Small intestine (tissue), 7 donors: ENCODE data around the gene LTBP1. TPM values are rescaled to one million over a fixed set of nuclear protein-coding genes. Genes with fewer than 3 reads are reported as not detected.

Experiments used
- DNase-seq, 2 donors: peaks; one replicate each; pipeline versions ENCODE4 v3.0.0 to v3.0.0-alpha.2; 2013
- FAIRE-seq: peaks from 2 replicates; lab custom pipeline; 2012; peaks lifted over from hg19 to GRCh38; lab: Jason Lieb, UNC
- H3K27ac ChIP-seq, 3 donors: one replicate each; pipeline ENCODE4 v1.5.1; 2013; ENCODE audit warnings: low read length in 2 of 3, mild to moderate bottlenecking in 2 of 3, control low read depth in 1 of 3, inconsistent platforms in 1 of 3, low read depth in 1 of 3, moderate library complexity in 1 of 3
- H3K27me3 ChIP-seq, 3 donors: one replicate each; pipeline ENCODE4 v1.6.1; 2013; ENCODE audit warnings: low read length in 3 of 3, inconsistent platforms in 1 of 3; ENCODE audit not compliant: control insufficient read depth in 3 of 3, insufficient read depth in 3 of 3
- H3K36me3 ChIP-seq, 3 donors: one replicate each; pipeline ENCODE4 v1.6.1; 2013; ENCODE audit warnings: low read length in 3 of 3, inconsistent platforms in 1 of 3, low read depth in 1 of 3, mild to moderate bottlenecking in 1 of 3, moderate library complexity in 1 of 3; ENCODE audit not compliant: control insufficient read depth in 3 of 3, insufficient read depth in 2 of 3
- H3K4me1 ChIP-seq, 3 donors: one replicate each; pipeline ENCODE4 v1.6.1; 2013; ENCODE audit warnings: low read length in 2 of 3, inconsistent platforms in 1 of 3, low read depth in 1 of 3, mild to moderate bottlenecking in 1 of 3, moderate library complexity in 1 of 3; ENCODE audit not compliant: control insufficient read depth in 3 of 3, insufficient read depth in 2 of 3
- H3K4me3 ChIP-seq, 3 donors: one replicate each; pipeline ENCODE4 v1.5.1; 2013; ENCODE audit warnings: low read length in 3 of 3, control low read depth in 1 of 3, inconsistent platforms in 1 of 3, low read depth in 1 of 3, mild to moderate bottlenecking in 1 of 3, moderate library complexity in 1 of 3
- H3K9me3 ChIP-seq, 2 donors: one replicate each; pipeline ENCODE4 v1.6.1; 2013; ENCODE audit warnings: low read depth in 1 of 2, low read length in 1 of 2; ENCODE audit not compliant: control insufficient read depth in 2 of 2, insufficient read depth in 1 of 2
- WGBS, 3 donors: extraction: QIAGEN DNeasy Blood & Tissue Kit; methylation state at CpG; one replicate each; pipeline ENCODE4 v1.1.7; 2013; 5-methylcytosine and 5-hydroxymethylcytosine counted together
- polyA plus RNA-seq, 4 donors: library from polyadenylated mRNA; stranded (reverse) in 3 of 4; unstranded in 1 of 4; fragments of 200-250 nt in 3 of 4; fragments of 120-200 nt in 1 of 4; gene quantifications; one replicate each; pipeline versions ENCODE4 v1.2.1 to v1.2.3, GENCODE V29; 2013
- donor health status: healthy with polysubstance abuse.
- donor health status: control.
- donor health status: control.
- donor health status: Bipolar disorder and iron deficiency.
- donor health status: healthy.

The LTBP1 gene
- polyA plus RNA-seq, 4 donors, result 0.67 to 12.1 (median 6.1) TPM

DNA sequence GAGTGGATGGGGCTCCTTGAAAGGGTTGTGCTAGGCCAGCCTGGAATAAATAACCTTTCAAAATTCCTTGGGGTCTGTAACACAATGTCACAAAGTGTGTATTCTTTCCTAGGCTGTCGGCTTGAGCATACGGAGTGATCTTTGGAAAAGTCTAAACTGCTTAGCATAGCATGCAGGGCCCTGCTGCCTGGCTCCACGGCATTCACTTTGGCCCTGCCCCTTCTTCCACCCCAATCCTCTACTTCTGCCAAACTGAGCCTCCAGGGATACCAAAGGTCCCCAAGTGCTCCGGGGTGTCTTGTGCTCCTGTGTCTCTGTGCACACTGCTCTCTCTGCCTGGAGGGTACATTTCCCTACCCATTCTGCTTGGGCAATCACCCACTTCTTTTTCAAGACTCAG lies 196.1 kb downstream of the LTBP1 start:
- FAIRE-seq, result no peak
- Histone ChIP-seq H3K4me1 (no peaks in the 10 kb centered on the region), H3K27ac (no peak overlapping the region), H3K4me3 (no peak overlapping the region), H3K36me3 (no peaks in the 10 kb centered on the region), H3K27me3 (no peaks in the 10 kb centered on the region), H3K9me3 (no peaks in the 10 kb centered on the region)
- 68 to 92% (median 79%) methylated on average over 4 of the region's 4 CpGs for WGBS, 3 donors
- no peak for DNase-seq

DNA sequence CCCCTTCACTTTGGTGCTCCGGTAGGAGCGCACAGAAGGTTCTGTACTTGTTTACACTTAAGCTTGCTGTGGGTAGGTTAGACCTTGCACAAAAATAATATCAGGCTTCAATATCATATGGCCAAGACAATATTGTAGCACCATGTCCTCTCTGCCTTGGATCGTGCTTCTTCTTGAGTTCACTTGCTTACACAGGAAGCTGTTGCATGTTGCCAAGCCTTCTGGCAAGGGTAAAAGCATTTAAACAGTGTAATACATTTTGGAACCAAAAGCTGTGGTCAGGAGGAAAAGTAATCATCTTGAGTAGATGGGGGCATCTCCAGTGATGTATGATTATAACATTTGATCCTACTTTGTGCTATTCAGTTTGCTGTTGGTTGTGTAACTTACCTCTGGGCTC lies 197.5 kb downstream of the LTBP1 start:
- Histone ChIP-seq H3K27ac (no peak overlapping the region), H3K27me3 (no peaks in the 10 kb centered on the region), H3K36me3 (no peaks in the 10 kb centered on the region), H3K4me3 (no peak overlapping the region), H3K9me3 (no peaks in the 10 kb centered on the region), H3K4me1 (no peaks in the 10 kb centered on the region)
- DNase-seq (no peak), FAIRE-seq (no peak)
- 79 to 91% (median 89%) methylated on average over 3 of the region's 3 CpGs for WGBS, 3 donors

DNA sequence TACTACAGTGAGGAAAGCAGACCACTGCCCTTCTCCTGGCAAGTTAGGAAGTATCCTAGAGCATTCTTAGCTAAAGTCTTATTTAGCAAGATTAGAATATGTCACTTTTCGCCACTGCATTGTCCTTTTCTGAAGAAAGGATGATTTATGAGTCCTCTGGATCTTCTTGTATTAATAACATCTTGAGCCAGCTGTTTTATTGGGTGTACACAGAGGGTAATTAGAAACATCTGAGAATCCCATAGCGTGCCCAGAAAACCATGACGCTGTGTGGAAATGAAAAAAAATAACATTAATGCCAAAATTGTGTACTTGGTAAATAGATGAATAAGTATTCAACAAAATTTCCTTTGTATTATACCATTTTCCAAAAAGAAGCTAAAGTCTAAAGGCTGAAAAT lies 198.7 kb downstream of the LTBP1 start:
- no peaks in the 10 kb centered on the region for H3K4me1 ChIP-seq
- H3K4me3 ChIP-seq, result no peak overlapping the region
- WGBS, 3 donors, result 71 to 85% (median 72%) methylated on average over 3 of the region's 3 CpGs

DNA sequence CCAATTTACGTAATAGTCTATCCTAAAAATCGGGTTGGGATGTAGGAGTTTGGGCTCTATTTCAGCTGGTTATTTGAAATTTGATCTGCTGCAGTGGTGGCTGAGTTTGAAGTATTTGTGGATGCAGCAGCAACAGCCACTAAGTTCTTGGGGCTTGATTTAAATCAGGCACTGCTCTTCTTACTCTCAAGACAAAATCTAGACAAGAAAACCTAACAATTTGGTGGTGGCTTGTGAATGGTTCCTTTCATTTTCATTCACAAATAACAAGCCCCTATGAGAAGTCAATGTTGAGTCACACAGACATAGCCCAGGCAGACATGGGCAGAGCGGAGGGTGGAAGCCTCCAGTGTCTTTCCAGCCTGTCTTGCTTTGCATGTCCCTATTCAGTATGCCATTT lies 199.3 kb downstream of the LTBP1 start:
- H3K36me3 ChIP-seq, result no peaks in the 10 kb centered on the region
- no peaks in the 10 kb centered on the region for H3K9me3 ChIP-seq
- no peak overlapping the region for H3K4me3 ChIP-seq
- no peaks in the 10 kb centered on the region for H3K27me3 ChIP-seq
- FAIRE-seq, result no peak
- DNase-seq, result no peak
- H3K27ac ChIP-seq, result peak overlapping the region in 1 of 3 donors; percentile 63
- H3K4me1 ChIP-seq, result no peaks in the 10 kb centered on the region
- WGBS, 3 donors, result 67 to 90% (median 89%) methylated on average over 3 of the region's 3 CpGs

More for the DNA sequence above, 198.7 kb downstream of the LTBP1 start:
- H3K36me3 ChIP-seq, result no peaks in the 10 kb centered on the region
- DNase-seq, result no peak
- H3K27me3 ChIP-seq, result no peaks in the 10 kb centered on the region
- H3K9me3 ChIP-seq, result no peaks in the 10 kb centered on the region
- H3K27ac ChIP-seq, result no peak overlapping the region
- FAIRE-seq, result no peak

DNA sequence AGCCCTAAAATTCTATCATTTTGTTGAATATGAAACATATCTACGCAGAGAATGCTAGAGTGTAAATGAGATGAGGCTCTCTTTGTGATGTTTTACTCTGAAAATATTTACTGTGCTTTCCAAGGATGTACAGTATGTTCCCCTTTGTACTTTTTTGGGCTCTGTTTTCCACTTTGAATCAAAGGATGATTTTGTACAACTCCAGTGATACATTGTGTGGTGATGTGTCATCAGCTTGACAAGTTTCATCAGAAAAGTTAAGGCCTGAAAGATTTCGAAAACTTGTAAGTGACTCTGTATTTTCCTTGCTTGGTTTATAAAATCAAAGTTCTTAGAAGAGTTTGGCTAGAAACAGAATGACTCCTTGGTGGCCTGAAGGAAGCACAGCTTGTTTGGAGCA lies 206.3 kb downstream of the LTBP1 start:
- DNase-seq, result no peak
- WGBS, 3 donors, result 75 to 92% (median 88%) methylated on average over 2 of the region's 2 CpGs
- FAIRE-seq, result no peak
- H3K9me3 ChIP-seq, result no peaks in the 10 kb centered on the region
- no peak overlapping the region for H3K4me3 ChIP-seq
- H3K27ac ChIP-seq, result peak overlapping the region in 1 of 3 donors; percentile 38
- H3K27me3 ChIP-seq, result no peaks in the 10 kb centered on the region
- H3K4me1 ChIP-seq, result no peaks in the 10 kb centered on the region
- peaks cover 0 to 2% (median 0%) of the 10 kb centered on the region in 3 donors for H3K36me3 ChIP-seq

DNA sequence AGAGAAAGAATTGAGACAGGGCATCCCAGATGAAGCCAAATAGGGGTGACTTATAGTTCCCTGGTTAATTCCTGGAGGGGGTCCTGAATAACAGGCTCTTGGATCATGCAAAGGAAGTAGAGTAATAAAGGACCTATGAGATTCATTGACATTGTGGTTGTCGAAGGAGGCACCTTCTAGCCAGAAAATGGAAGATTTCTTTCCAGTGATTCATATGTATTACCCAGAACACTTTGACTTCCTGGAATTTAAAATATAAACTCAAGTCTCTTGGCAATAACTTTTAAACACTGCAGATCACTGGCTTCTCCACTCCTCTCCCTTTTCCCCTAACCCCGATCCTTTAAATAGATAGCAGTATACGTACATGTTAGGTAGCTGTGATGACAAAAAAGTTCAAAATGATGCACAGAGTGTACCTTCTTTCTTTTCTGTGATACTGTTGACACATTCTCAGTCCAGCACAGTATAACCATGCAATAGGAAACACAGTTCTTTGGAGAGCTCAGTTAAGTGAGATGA lies 211.8 kb downstream of the LTBP1 start:
- H3K4me3 ChIP-seq, result no peak overlapping the region
- peaks cover 0 to 2% (median 0%) of the 10 kb centered on the region in 3 donors for H3K36me3 ChIP-seq
- no peaks in the 10 kb centered on the region for H3K4me1 ChIP-seq
- WGBS, 3 donors, result 57 to 91% (median 87%) methylated on average over 3 of the region's 3 CpGs
- H3K27ac ChIP-seq, result peak overlapping the region in 1 of 3 donors; percentile 71
- no peak for DNase-seq
- FAIRE-seq, result no peak
- no peaks in the 10 kb centered on the region for H3K27me3 ChIP-seq
- H3K9me3 ChIP-seq, result no peaks in the 10 kb centered on the region

DNA sequence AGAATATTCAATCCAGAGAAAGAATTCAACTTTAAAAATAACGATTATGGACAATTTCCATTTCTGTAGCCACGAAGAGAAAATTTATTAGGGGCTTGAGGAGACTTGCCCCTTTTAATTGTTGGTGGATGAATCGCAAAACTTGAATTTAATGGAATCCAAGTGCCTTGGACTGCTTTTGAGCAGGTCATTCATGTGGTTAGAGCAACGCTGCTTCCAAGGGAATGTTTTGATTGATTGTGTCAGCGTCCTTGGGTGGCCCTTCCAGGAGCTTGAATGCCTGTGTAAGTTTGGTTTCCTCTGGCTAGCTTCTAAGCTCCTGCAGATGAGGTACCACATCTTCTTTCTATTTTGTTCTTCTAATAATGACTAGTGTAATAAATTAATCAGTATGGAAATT lies 213.4 kb downstream of the LTBP1 start:
- FAIRE-seq (no peak), DNase-seq (no peak)
- WGBS, 3 donors, result 80 to 94% (median 86%) methylated on average over 5 of the region's 5 CpGs
- no peaks in the 10 kb centered on the region for H3K4me1 ChIP-seq
- no peaks in the 10 kb centered on the region for H3K27me3 ChIP-seq
- H3K36me3 ChIP-seq, result no peaks in the 10 kb centered on the region
- no peaks in the 10 kb centered on the region for H3K9me3 ChIP-seq
- no peak overlapping the region for H3K4me3 ChIP-seq
- no peak overlapping the region for H3K27ac ChIP-seq

DNA sequence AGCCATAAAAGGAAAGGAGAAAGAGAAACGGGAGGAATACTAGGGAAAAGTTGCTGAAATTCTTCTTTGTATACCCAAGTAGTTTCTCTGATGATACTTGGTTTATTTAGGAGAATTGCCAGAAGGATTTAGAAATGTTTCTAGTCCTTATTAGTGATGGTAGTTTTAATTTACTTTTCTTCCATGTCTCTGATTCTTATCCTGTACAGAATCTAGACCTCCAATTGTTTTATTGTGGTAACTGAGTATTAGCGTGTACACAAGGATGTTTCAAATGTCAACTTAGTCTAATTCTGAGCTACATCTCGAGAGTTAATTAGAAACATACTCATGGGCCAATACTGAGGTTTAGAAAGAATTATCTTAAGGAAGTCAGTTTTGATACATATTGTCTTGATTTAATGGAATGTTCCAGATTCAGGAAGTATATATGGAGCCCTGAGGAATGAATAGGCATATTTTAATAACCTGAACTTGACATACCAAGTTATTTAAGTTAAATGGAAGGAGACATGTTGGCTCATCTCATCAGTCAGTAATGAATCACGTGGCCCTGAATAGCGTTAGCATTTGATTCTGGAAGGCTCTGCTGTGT lies 219.6 kb downstream of the LTBP1 start:
- FAIRE-seq, result no peak
- Histone ChIP-seq H3K4me1 (no peaks in the 10 kb centered on the region), H3K9me3 (no peaks in the 10 kb centered on the region), H3K27me3 (no peaks in the 10 kb centered on the region), H3K27ac (no peak overlapping the region), H3K4me3 (no peak overlapping the region), H3K36me3 (no peaks in the 10 kb centered on the region)
- 56 to 67% (median 58%) methylated on average over 5 of the region's 5 CpGs for WGBS, 3 donors
- DNase-seq, result no peak
